ENCODE results near the gene AP4S1. TPM values are rescaled to one million over a fixed set of nuclear protein-coding genes. Genes with fewer than 3 reads are reported as not detected.
A peak's percentile ranks its signal among the peaks of the same experiment; 100 is the strongest.

Gene AP4S1
- polyA plus RNA-seq, 1 donor from 2014 or later: 9.7 TPM

GRCh38 chr14:31109257-31109656, 83.8 kb downstream of the AP4S1 start:
- H3K9me3 Mint-ChIP-seq: no peaks in the 10 kb centered on the region
- no peak overlapping the region for H3K27ac Mint-ChIP-seq
- peaks cover 2% of the 10 kb centered on the region for H3K36me3 Mint-ChIP-seq
- H3K4me1 Mint-ChIP-seq: no peaks in the 10 kb centered on the region
- no peak overlapping the region for H3K4me3 Mint-ChIP-seq
- no peaks in the 10 kb centered on the region for H3K27me3 Mint-ChIP-seq

- Mint-ChIP-seq H3K9me3 (no peaks in the 10 kb centered on the region), H3K27me3 (no peaks in the 10 kb centered on the region), H3K4me3 (no peak overlapping the region), H3K4me1 (no peaks in the 10 kb centered on the region), H3K36me3 (no peaks in the 10 kb centered on the region), H3K27ac (no peak overlapping the region)
Measured at GRCh38 chr14:31110872-31111271, 85.4 kb downstream of the AP4S1 start.

- Mint-ChIP-seq H3K9me3 (no peaks in the 10 kb centered on the region), H3K36me3 (no peaks in the 10 kb centered on the region)
Measured at GRCh38 chr14:31113794-31114193, 88.3 kb downstream of the AP4S1 start.

GRCh38 chr14:31118892-31119291, 93.4 kb downstream of the AP4S1 start:
- no peaks in the 10 kb centered on the region for H3K4me1 Mint-ChIP-seq
- H3K4me3 Mint-ChIP-seq: peak overlapping the region in 1 of 4 donors; percentile 47
- no peaks in the 10 kb centered on the region for H3K27me3 Mint-ChIP-seq
- H3K36me3 Mint-ChIP-seq: peaks cover 6% of the 10 kb centered on the region
- H3K27ac Mint-ChIP-seq: no peak overlapping the region
- H3K9me3 Mint-ChIP-seq: no peaks in the 10 kb centered on the region

More at GRCh38 chr14:31113794-31114193, 88.3 kb downstream of the AP4S1 start:
- no peak overlapping the region for H3K27ac Mint-ChIP-seq
- no peak overlapping the region for H3K4me3 Mint-ChIP-seq
- H3K27me3 Mint-ChIP-seq: no peaks in the 10 kb centered on the region
- no peaks in the 10 kb centered on the region for H3K4me1 Mint-ChIP-seq

GRCh38 chr14:31122098-31122611, 96.7 kb downstream of the AP4S1 start:
- no peak overlapping the region for H3K27ac Mint-ChIP-seq
- H3K4me1 Mint-ChIP-seq: no peaks in the 10 kb centered on the region
- H3K4me3 Mint-ChIP-seq: no peak overlapping the region
- no peaks in the 10 kb centered on the region for H3K9me3 Mint-ChIP-seq
- H3K36me3 Mint-ChIP-seq: peaks cover 6% of the 10 kb centered on the region
- no peaks in the 10 kb centered on the region for H3K27me3 Mint-ChIP-seq

- Mint-ChIP-seq H3K36me3 (peaks cover 6% of the 10 kb centered on the region), H3K4me3 (no peak overlapping the region), H3K4me1 (peaks cover 0 to 2% (median 0%) of the 10 kb centered on the region in 3 donors), H3K27ac (peak overlapping the region in 1 of 3 donors; percentile 14), H3K27me3 (no peaks in the 10 kb centered on the region), H3K9me3 (no peaks in the 10 kb centered on the region)
Measured at GRCh38 chr14:31122921-31123320, 97.5 kb downstream of the AP4S1 start.

GRCh38 chr14:31124197-31124596, 98.7 kb downstream of the AP4S1 start:
- Mint-ChIP-seq H3K27me3 (no peaks in the 10 kb centered on the region), H3K4me1 (peaks cover 7 to 12% (median 10%) of the 10 kb centered on the region in 3 donors), H3K27ac (no peak overlapping the region), H3K4me3 (no peak overlapping the region), H3K9me3 (no peaks in the 10 kb centered on the region), H3K36me3 (peaks cover 6% of the 10 kb centered on the region)

- no peaks in the 10 kb centered on the region for H3K27me3 Mint-ChIP-seq
- H3K4me3 Mint-ChIP-seq: no peak overlapping the region
- H3K36me3 Mint-ChIP-seq: peaks cover 2% of the 10 kb centered on the region
- H3K4me1 Mint-ChIP-seq: peaks cover 7 to 13% (median 13%) of the 10 kb centered on the region in 3 donors
- H3K9me3 Mint-ChIP-seq: no peaks in the 10 kb centered on the region
- peak overlapping the region in 1 of 3 donors; percentile 28 for H3K27ac Mint-ChIP-seq
Measured at GRCh38 chr14:31125231-31125630, 99.8 kb downstream of the AP4S1 start.

GRCh38 chr14:31126680-31127079, 101.2 kb downstream of the AP4S1 start:
- H3K4me3 Mint-ChIP-seq: no peak overlapping the region
- H3K27ac Mint-ChIP-seq: peak overlapping the region in 1 of 3 donors; percentile 47
- no peaks in the 10 kb centered on the region for H3K27me3 Mint-ChIP-seq
- peaks cover 2% of the 10 kb centered on the region for H3K36me3 Mint-ChIP-seq
- peaks cover 9 to 13% (median 13%) of the 10 kb centered on the region in 3 donors for H3K4me1 Mint-ChIP-seq
- no peaks in the 10 kb centered on the region for H3K9me3 Mint-ChIP-seq

- H3K4me3 Mint-ChIP-seq: no peak overlapping the region
- no peaks in the 10 kb centered on the region for H3K9me3 Mint-ChIP-seq
- H3K4me1 Mint-ChIP-seq: peaks cover 9 to 13% (median 13%) of the 10 kb centered on the region in 3 donors
- H3K36me3 Mint-ChIP-seq: peaks cover 3% of the 10 kb centered on the region
- H3K27me3 Mint-ChIP-seq: no peaks in the 10 kb centered on the region
- no peak overlapping the region for H3K27ac Mint-ChIP-seq
Measured at GRCh38 chr14:31127690-31128089, 102.2 kb downstream of the AP4S1 start.

GRCh38 chr14:31128601-31129526, 103.4 kb downstream of the AP4S1 start:
- Mint-ChIP-seq H3K9me3 (no peaks in the 10 kb centered on the region), H3K27ac (peak overlapping the region in 2 of 3 donors; percentile 43 to 91), H3K4me3 (no peak overlapping the region), H3K36me3 (peaks cover 2% of the 10 kb centered on the region), H3K27me3 (no peaks in the 10 kb centered on the region), H3K4me1 (peaks cover 9 to 13% (median 13%) of the 10 kb centered on the region in 3 donors)

- H3K4me3 Mint-ChIP-seq: no peak overlapping the region
- no peaks in the 10 kb centered on the region for H3K27me3 Mint-ChIP-seq
- peak overlapping the region in 1 of 3 donors; percentile 7 for H3K27ac Mint-ChIP-seq
- no peaks in the 10 kb centered on the region for H3K9me3 Mint-ChIP-seq
- peaks cover 7 to 13% (median 12%) of the 10 kb centered on the region in 3 donors for H3K4me1 Mint-ChIP-seq
- H3K36me3 Mint-ChIP-seq: peaks cover 4% of the 10 kb centered on the region
Measured at GRCh38 chr14:31133133-31133532, 107.7 kb downstream of the AP4S1 start.

- Mint-ChIP-seq H3K9me3 (no peaks in the 10 kb centered on the region), H3K27ac (no peak overlapping the region), H3K36me3 (peaks cover 3% of the 10 kb centered on the region), H3K4me1 (no peaks in the 10 kb centered on the region), H3K27me3 (no peaks in the 10 kb centered on the region), H3K4me3 (no peak overlapping the region)
Measured at GRCh38 chr14:31137214-31137889, 111.9 kb downstream of the AP4S1 start.

- H3K27ac Mint-ChIP-seq: peak overlapping the region; percentile 39 to 81 (median 55)
- H3K4me3 Mint-ChIP-seq: no peak overlapping the region
- H3K27me3 Mint-ChIP-seq: no peaks in the 10 kb centered on the region
- H3K36me3 Mint-ChIP-seq: peaks cover 3% of the 10 kb centered on the region
- H3K4me1 Mint-ChIP-seq: no peaks in the 10 kb centered on the region
- H3K9me3 Mint-ChIP-seq: no peaks in the 10 kb centered on the region
Measured at GRCh38 chr14:31138301-31138700, 112.9 kb downstream of the AP4S1 start.

GRCh38 chr14:31139301-31139847, 113.9 kb downstream of the AP4S1 start:
- Mint-ChIP-seq H3K4me3 (no peak overlapping the region), H3K27me3 (no peaks in the 10 kb centered on the region), H3K27ac (no peak overlapping the region), H3K36me3 (peaks cover 4% of the 10 kb centered on the region), H3K9me3 (no peaks in the 10 kb centered on the region), H3K4me1 (no peaks in the 10 kb centered on the region)
